NK-92 treated with Interleukin-12 subunit alpha and Interleukin-12 subunit beta, amount 100 ng/mL, for 24 hours (cell line): Measurements from ENCODE around the gene PDZRN3.

Source experiments
- DNase-seq: peaks from one replicate; lab custom pipeline; 2025; lab: John Stamatoyannopoulos, UW

PDZRN3 gene

GRCh38 chr3:73555076-73555475 lies 69.7 kb downstream of the PDZRN3 start:
- no peak for DNase-seq

- no peak for DNase-seq
These were observed 72.0 kb downstream of the PDZRN3 start for GRCh38 chr3:73552700-73553099.

GRCh38 chr3:73550032-73550431 lies 74.7 kb downstream of the PDZRN3 start:
- DNase-seq = no peak

GRCh38 chr3:73549051-73549600 lies 75.6 kb downstream of the PDZRN3 start:
- no peak for DNase-seq

GRCh38 chr3:73548436-73548835 lies 76.3 kb downstream of the PDZRN3 start:
- no peak for DNase-seq

GRCh38 chr3:73547427-73548248 lies 77.1 kb downstream of the PDZRN3 start:
- no peak for DNase-seq

GRCh38 chr3:73546961-73547360 lies 77.8 kb downstream of the PDZRN3 start:
- no peak for DNase-seq

GRCh38 chr3:73543412-73543811 lies 81.3 kb downstream of the PDZRN3 start:
- no peak for DNase-seq

- no peak for DNase-seq
These were observed 82.6 kb downstream of the PDZRN3 start for GRCh38 chr3:73542136-73542535.

- no peak for DNase-seq
These were observed 83.6 kb downstream of the PDZRN3 start for GRCh38 chr3:73540969-73541740.

GRCh38 chr3:73538486-73538885 lies 86.3 kb downstream of the PDZRN3 start:
- no peak for DNase-seq

- DNase-seq = no peak
These were observed 87.8 kb downstream of the PDZRN3 start for GRCh38 chr3:73536952-73537351.

- no peak for DNase-seq
These were observed 88.3 kb downstream of the PDZRN3 start for GRCh38 chr3:73536336-73536895.

- DNase-seq = no peak
These were observed 88.8 kb downstream of the PDZRN3 start for GRCh38 chr3:73535931-73536330.

- no peak for DNase-seq
These were observed 89.6 kb downstream of the PDZRN3 start for GRCh38 chr3:73535137-73535536.

GRCh38 chr3:73530022-73530396 lies 94.7 kb downstream of the PDZRN3 start:
- no peak for DNase-seq

GRCh38 chr3:73529308-73530021 lies 95.3 kb downstream of the PDZRN3 start:
- no peak for DNase-seq

GRCh38 chr3:73525591-73525990 lies 99.2 kb downstream of the PDZRN3 start:
- DNase-seq = no peak

- no peak for DNase-seq
These were observed 101.1 kb downstream of the PDZRN3 start for GRCh38 chr3:73523661-73524060.

- no peak for DNase-seq
These were observed 102.9 kb downstream of the PDZRN3 start for GRCh38 chr3:73521734-73522336.

- DNase-seq = no peak
These were observed 103.7 kb downstream of the PDZRN3 start for GRCh38 chr3:73520931-73521461.
